ENCODE data around the gene NAV2.

DNA sequence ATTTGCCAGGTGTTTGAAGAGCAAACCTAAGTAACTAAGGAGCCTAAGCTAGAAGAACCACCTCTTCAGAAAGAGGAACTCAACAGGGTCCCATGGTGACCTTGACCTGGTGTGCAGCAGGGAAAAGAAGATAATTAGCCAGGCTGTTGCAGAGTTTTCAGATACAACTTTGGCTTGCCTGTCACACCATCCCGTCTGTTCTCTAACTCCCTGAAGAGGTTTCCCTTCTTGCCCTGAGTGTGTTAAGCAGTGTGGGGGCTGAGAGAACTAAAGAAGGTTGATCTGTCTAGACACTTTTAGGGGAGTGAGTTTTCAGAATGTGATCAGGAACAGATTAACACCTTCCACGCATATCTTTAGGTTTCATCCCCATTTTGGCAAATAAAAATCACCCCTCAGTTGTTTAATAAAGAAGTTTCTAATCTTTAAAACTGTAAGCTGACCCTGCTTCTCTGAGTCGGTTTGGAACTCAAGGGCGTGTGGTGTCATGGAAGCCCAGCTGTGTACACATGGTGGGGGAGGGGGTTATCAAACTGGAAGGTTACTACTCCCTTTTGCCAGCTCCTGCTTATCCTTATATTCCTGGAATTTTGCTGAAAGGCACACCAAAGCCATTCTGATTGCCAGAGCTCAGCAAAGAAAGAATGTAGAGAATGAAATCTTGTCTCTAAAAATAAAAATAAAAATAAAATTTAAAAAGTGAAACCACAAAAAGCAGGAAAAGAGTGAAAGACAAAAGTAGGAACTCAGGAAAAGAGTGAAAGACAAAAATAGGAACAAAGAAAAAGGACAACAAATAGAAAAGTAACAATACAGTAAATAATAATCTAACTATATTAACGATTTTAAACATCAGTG, 377.4 kb downstream of the NAV2 start:
- TF ChIP-seq, protein P1, sequence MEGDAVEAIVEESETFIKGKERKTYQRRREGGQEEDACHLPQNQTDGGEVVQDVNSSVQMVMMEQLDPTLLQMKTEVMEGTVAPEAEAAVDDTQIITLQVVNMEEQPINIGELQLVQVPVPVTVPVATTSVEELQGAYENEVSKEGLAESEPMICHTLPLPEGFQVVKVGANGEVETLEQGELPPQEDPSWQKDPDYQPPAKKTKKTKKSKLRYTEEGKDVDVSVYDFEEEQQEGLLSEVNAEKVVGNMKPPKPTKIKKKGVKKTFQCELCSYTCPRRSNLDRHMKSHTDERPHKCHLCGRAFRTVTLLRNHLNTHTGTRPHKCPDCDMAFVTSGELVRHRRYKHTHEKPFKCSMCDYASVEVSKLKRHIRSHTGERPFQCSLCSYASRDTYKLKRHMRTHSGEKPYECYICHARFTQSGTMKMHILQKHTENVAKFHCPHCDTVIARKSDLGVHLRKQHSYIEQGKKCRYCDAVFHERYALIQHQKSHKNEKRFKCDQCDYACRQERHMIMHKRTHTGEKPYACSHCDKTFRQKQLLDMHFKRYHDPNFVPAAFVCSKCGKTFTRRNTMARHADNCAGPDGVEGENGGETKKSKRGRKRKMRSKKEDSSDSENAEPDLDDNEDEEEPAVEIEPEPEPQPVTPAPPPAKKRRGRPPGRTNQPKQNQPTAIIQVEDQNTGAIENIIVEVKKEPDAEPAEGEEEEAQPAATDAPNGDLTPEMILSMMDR (IDR thresholded peaks at IDR 0.05), result no peak
- no peak for TF ChIP-seq EZH2 (IDR thresholded peaks at IDR 0.05)

Measured in neural progenitor cell (in vitro differentiated cells).